ENCODE data around the gene KPNB1.

DNA sequence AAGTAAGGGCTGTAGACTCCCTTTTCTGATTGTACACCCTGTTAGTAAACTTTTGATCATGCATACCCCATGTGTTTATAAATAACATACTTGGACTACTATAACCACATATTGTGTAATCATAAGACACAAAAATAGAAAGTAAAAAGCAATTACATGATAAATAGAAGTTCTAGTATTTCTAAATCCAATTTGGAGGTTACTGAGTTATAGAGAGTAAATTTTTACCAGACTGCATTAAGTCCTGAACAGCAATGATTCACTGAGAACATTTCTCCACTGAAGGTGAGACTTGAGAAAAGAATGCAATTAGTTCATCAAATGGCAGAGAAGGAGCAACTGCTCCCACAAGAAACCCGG is 36.5 kb downstream of the KPNB1 start:
- TF ChIP-seq POLR2AphosphoS5 (IDR thresholded peaks at IDR 0.05; ENCODE audit: low read depth), result no peak
- TF ChIP-seq, protein P1, sequence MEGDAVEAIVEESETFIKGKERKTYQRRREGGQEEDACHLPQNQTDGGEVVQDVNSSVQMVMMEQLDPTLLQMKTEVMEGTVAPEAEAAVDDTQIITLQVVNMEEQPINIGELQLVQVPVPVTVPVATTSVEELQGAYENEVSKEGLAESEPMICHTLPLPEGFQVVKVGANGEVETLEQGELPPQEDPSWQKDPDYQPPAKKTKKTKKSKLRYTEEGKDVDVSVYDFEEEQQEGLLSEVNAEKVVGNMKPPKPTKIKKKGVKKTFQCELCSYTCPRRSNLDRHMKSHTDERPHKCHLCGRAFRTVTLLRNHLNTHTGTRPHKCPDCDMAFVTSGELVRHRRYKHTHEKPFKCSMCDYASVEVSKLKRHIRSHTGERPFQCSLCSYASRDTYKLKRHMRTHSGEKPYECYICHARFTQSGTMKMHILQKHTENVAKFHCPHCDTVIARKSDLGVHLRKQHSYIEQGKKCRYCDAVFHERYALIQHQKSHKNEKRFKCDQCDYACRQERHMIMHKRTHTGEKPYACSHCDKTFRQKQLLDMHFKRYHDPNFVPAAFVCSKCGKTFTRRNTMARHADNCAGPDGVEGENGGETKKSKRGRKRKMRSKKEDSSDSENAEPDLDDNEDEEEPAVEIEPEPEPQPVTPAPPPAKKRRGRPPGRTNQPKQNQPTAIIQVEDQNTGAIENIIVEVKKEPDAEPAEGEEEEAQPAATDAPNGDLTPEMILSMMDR (IDR thresholded peaks at IDR 0.05; ENCODE audit: insufficient read depth, low read length), result no peak
- TF ChIP-seq GABPA (IDR thresholded peaks at IDR 0.05; ENCODE audit: low read depth), result no peak
